NCI-H187 treated with DMSO at 0.1 percent for 48 hours (cell line): ENCODE data around the gene DAZL.

Experiments
- DNase-seq: peaks from one replicate; lab custom pipeline; 2025; lab: John Stamatoyannopoulos, UW

The DAZL gene

DNA sequence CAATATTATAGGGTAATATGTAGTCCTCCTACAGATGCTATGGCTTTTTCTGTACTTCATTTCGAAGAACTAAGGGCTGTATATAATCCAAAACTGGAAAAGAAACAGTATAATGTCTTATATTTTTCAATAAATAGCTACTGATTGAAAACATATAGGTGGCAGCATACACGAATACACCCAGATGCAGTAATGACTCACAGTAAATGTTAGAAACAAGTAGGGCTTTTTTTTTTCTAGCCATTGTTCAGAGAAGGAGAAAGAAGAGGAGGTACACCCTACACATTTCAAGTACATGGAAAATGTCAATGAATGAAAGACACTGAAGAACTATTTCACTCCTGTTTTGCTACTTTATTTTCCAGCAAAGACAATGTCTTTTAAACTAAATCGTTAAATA lies 9.4 kb downstream of the DAZL start:
- DNase-seq: no peak

DNA sequence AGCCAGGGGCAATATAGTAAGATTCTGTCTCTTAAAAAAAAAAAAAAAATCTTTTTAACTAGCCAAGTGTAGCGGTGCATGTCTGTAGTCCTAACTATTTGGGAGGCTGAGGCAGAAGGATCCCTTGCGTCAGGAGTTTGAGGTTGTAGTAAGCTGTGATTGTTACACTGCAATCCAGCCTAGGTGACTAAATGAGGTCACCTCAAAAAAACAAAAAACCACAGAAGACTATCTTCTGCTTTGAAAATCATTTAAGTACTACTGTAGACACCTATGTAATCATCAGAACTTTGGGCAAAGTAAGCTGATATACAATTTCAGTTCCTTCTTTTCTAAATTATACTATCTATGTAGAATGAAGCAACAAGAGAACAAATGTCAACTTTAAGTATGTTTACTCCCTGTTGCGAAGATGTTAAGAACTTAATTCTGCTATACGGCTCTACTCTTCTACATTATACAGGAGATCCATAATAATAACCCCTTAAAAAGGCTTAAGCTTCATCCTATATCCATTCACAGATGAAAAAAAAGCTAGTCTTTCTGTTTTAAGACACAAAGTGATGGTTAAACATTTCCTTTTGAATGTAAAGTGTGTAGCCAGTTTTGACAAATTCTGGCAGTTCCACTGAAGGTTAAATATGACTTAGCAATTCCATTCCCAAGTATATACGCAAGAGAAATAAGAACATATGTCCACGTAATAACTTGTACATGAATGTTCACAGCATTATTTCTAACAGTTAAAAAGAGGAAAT lies 15.2 kb downstream of the DAZL start:
- no peak for DNase-seq

DNA sequence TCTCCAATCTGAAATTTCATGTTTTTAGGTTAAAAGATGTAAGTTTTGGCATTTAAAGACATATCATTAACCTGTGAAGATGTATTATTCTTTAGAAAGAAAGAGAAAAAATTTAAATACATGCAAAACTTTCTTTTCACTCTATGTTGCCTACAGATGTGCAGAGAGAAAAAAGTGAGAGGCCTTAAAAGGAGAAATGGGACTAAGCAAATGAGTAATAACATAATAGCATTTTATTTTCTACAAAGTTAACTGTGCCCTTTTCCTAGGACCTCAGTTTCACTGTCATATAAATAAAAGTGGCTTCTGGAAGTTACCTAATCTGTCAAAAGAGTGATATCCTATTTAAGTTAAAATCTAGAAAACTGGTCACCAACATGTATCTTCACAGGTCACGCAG lies 16.1 kb downstream of the DAZL start:
- no peak for DNase-seq

DNA sequence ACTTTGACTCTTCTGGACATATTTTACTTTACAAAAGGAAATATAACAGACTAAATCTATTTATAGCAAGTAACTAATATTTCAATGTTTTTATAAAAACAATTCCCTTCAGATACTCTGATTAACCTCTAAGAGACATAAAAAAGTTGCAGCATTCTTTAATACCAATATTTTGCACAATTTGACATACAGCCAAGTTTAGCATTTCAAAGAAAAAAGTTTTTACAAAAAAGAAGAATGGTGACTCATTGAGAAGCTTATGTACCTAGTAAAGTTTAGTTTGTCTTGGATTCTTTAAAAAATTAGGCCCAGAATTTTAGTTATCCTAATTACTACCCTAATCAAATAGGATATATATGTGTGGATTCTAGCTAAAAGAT lies 17.6 kb downstream of the DAZL start:
- DNase-seq: no peak

DNA sequence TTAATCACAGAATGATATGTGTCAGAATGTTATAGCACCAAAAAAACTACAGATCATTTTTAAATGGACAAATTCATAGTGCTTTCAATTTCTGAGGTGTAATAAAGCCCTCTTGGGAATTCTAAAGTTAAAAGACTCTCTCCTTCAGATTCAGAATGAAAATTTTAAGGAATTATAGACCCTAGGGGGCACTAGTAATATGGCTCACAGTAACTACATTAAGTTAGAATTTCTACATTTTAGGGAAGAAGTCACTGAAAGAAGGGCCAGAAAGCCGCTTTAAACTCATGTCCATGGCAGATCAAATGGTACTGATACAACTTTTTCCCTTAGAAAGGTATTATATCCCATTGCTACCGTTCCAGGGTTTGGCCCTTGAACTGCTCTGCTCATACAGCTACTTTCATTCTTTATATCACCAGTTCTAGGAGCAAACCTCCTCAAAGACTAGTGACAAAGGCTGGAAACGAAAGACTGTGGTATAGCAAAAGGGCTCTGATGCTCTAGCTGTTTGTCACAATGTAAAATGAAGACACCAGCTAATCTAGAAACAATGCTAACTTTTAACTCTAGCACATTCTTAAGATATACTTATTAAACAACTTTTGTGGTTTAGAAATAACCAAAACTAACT lies 18.1 kb downstream of the DAZL start:
- no peak for DNase-seq

DNA sequence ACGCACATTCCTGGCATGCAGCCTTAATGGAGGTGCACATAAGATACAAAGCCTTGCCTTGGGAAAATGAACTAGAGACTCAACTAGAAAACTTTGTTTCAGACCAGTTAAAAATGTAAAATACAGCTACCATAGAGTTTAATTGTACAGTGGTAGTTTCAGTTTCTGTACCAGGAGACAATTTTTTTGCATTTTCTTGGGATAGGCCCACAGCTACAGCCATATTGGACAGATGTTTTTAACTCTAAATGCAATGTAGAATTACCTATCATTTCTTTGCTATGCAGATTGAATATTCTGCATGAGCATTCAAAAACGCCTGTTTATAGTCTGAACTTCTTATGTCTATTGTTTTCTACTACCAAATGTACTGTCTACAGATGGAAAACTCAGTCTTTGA lies 20.3 kb downstream of the DAZL start:
- no peak for DNase-seq

DNA sequence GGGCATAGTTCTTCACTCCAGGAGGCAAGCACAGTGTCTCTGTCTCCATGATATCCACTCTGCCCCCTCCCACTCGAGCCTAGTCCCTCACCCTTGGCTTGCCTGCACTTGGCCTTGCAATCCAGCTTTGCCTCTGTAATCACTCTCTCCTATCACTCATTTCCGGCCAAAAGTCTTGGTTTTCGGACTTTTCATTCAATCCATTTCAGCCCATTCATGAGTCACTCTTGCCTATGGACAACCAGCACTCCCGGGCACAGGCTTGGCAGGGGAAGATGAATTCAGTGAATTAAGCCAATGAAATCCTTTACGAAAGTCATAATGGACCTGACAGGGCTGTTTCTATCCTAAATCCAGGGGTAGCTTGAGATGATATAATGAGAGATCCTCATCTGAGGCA lies 21.7 kb downstream of the DAZL start:
- DNase-seq: no peak

DNA sequence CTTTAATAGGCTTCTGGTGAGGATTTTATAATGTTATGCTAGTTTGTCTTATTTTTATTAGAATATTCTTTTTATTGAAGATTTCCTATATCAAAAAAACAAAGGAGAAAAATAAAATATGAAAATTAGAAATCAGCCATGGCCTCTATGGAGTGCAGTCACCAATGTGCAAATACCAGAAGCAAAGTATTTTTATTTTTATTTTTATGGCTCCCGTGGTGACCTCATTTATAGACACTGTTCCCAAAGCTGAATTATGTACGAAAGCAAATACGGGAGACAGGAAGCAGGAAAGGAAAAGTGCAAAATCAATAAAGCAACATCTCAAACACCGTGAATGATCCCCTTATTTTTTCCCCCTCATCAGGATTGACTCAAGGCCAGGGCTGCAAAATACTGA lies 35.1 kb downstream of the DAZL start:
- no peak for DNase-seq

DNA sequence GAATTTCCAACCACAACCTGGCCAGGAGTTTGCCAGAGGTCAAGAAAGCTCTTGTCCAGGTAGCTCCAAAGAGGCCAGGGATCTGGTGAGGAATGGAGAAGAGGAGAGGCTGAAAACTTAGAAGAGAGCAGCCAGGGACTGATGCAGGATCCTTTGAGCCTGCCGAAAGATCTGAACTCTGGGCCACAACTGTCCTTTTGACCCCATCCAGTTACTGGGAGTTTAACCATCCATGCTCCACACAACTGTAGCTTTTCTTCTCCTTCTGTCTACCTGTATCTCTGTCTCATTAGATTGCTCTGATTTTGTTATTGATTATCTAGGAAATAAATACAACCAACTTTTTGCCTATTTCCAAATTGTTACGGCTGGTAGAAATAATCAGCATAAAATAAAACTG lies 36.7 kb downstream of the DAZL start:
- DNase-seq: no peak

DNA sequence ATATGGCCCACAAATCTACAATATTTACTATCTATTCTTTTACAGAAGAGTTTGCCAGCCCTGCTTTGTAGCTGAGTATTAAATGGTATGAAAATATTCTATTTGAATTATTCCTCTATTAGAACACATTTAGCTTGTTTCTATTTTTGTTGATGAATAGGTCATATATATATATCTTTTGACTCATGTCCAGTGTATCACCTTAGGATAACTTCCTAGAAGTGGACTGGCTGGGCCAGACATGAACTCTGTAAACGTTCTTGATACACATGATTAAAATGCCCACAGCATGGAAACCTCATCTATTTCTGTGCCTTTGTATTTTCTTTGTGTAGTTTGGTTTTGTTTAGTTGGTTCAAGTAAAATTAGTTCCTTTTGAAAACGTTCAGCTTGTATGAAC lies 37.1 kb downstream of the DAZL start:
- DNase-seq: no peak

DNA sequence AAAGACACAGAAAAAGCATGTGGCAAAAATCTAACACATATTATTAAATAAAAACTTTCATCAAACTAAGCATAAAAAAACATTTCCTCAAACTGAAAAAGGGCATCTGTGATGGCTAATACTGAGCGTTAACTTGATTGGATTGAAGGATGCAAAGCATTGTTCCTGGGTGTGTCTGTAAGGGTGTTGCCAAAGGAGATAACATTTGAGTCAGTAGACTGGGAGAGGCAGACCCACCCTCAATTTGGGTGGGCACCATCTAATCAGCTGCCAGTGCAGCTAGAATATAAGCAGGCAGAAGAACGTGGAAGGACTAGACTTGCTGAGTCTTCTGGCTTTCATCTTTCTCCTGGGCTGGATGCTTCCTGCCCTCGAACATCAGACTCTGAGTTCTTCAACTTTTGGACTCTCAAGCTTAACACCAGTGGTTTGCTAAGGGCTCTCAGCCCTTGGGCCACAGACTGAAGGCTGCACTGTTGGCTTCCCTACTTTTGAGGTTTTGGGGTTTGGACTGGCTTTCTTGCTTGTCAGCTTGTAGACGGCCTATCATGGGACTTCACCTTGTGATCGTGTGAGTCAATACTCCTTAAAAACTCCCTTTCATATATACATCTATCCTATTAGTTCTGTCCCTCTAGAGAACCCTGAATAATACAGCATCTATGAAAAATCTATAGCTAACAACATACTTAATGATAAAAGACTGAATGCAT lies 45.4 kb downstream of the DAZL start:
- DNase-seq: no peak

DNA sequence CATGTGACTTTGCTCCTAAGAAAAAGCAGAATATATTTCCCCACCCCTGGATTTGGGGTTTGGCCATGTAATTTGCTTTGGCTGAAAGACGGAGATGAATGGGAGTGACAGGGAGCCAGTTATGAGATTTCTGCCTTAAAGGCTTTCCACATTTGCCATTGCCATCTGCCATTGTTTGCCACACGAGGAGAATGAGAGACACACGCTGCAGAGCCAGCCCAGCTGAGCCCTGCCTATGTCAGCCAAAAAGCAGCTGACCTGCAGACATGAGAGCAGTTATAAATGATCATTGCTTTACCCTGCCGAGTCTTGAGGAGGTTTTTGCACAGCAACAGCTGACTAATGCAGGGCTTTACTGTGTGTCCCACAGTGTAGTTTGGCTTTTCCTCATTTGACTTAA lies 51.1 kb downstream of the DAZL start:
- no peak for DNase-seq

DNA sequence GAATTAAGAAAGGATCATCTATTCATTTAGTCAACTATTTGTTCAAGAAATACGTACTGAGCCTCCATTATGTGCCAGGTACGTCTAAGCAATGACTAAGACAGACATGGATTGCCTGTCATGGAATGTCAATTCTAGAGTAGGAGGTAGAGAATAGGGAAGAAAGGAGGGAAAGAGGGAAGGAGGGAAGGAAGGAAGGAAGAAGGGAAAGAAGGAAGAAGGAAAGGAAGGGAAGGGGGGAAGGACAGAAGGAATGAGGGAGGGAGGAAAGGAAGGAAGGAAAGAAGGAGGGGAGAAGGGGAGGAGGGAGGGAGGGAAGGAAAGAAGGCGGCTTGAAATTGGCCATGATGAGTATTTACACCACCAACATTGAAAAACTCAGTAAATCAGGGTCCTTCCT lies 52.5 kb downstream of the DAZL start:
- no peak for DNase-seq

DNA sequence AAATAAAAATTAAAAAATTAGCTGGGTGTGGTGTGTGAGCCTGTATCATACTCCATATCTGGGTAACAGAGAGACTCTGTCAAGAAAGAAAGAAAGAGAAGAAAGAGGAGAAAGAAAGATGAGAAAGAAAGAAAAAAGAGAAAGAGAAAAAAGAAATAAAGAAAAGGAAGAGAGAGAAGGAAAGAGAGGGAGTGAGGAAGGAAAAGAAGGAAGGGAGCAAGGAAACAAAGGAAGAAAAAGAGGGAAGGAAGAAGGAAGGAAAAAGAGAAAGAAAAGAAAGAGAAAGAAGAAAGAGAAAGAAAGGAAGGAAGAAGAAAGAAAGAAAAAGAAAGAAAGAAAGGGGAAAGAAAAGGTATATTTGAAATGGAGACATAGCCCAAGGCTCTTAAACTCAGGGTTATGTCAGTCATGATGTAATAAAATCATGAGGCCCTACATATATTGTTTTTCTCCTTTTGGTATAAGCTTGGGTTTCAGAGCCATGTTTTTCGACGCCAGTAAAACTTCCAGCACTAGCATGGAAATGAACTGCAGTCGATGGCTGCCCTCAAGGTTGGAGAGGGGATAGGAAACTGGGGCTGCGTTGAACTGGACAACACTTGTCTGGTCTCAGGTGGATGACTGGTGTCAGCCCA lies 53.8 kb downstream of the DAZL start:
- no peak for DNase-seq

DNA sequence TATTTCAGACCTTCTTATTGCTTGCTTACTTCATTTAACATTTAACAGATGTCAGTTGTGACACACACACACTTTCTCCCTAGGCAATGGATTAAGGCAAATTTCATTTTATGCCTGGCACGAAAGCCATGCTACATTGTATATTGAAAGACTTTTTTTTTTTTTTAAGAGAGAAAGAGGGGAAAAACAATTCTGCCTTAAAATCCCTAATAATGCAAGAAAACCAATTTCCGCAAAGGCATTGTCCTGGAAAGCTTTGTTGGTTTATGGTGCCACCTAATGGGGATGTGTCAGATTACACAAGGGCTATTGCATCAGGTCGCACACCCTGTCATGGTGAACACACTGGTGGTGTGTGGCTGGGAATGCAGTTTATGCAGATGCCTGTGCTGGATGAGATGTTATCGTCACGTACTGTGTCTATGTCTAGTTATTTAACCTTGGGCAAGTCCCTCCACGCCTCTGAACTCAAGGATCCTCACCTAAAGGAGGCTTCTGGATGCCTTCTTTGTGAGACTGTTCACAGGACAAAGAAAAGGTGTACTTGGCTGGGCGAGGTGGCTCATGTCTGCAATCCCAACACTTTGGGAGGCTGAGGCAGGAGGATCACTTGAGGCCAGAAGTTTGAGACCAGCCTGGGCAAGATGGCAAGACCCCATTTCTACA lies 54.4 kb downstream of the DAZL start:
- DNase-seq: no peak

DNA sequence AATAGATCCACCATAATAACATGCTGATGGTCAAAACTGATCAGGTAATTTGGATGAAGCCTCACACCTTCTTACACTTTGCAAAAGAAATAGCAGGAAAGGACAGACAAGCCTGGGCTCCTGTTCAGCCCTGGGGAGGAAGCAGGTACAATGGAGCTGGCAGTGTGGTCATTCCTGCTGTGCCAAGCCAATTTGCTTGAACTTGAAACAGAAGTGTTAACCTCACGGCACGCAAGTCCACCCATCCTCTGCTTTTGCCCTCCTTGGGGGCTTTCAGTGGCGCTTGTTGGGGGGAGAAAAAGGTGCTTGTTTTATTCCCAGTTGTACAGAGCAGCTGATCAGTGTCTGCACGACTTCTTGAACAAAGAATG lies 54.9 kb downstream of the DAZL start:
- no peak for DNase-seq

DNA sequence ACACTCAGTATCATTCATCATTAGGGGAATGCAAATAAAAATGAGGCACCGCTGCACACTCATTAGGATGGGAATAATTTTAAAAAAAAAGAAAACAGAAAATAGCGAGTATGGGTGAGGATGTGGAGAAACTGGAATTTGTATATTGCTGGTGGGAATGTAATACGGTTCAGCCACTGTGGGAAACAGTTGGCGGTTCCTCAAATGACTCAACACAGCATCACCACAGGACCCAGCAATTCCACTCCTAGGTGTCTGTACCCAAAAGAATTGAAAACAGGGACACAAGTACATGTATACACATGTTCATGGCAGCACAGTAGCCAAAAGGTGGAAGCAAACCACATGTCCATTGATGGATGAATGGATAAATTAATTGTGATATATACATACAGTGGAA lies 56.5 kb downstream of the DAZL start:
- DNase-seq: no peak

DNA sequence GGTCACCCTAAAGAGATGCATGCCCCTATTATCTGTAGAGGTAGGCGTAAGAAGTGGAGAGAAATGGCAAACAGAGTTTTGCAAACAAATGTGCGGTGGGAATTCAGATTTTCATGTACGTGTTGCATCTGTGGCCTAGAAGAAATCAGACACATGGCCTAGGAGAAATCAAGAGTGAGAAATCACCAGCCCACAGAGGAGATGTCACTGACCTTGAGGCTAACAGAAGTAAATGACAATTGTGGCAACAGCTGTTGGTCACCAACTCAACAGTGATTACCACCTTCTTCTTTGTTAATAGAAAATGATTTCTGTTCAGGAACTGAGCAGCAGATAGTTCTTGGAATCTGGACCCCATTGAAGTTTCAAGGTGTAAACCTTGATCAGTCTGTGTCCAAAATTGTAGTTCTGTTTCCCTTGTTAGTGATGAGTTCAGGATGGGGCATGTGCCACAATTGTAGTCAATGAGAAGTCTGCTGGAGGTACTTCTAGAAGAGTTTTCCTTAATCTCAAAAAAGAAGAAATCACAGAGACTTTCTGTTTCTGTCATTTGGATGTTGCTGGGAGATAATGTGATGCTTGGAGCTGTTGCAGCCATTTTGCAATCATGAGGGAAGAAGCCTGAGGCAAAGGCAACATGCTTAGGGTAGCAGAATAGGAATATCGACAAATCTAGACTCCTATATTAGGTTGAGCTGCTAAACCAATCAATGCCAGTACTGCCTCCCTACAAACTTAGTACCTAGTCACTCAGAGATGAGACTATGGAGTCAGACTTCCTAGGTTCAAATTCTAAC lies 57.5 kb downstream of the DAZL start:
- DNase-seq: no peak

DNA sequence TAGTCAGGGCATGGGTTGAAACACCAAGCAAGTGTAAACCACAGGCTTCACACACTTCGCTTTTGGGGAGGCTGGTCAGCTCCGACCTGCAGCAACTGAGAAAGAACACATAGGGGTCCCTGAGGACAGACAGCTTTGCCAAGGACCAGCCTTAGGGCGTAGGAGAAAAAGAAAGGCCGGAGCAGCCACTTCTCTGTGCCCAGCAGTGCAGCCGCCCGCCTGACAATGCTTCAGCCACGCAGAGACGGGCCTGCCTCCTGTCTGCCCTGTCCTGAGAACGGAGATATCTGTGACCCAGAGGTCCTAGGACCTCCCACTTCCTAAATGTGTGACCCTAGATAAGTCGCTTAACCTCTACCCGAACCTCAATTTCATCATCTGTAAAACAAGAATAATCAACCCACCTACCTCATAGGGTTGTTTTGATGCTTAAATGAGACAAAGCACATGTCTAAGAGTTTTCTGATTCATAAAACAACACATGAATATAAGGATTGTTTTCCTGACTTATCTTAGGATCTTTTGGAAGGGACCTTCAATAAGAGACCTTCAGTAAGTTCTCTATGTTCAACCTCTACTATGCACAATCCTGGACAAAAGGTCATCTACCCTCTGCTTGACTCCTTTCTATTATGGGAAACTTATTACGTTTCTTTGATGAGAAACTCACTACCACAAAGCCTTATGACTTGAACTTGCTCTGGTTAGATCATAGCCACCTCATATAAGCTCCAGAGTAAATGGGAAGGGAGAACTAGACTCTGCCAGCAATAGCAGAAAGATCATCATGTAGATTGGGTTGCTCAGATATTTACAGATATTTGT lies 58.8 kb downstream of the DAZL start:
- DNase-seq: no peak

DNA sequence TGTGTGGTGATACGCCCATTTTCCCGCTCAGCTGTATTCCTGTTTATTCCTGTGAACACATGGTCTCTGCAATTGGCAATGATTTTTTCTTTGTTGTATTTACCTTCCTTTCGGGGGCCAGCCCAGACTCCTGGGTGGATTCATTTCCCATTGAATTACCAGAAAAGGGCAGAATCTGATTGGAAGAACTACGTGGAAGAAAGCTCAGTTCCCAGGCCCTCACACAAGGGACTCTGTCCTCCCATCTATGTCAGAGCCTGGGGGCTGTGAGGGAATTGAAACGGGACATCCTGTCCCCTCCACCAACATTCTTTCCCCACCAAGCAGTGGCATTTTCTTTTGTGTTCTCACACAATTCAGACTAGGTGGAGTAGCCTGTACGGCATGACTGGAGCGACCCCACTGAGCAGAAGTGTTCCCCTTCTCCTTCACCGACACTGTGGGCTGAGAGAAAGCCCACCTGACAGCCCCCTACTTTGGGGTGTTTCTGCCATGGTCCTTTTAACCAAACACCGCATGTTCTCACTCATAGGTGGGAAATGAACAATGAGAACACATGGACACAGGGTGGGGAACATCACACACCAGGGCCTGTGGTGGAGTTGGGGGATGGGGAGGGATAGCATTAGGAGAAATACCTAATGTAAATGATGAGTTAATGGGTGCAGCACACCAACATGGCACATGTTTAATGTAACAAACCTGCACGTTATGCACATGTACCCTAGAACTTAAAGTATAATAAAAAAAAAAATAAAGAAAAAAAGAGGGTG lies 59.6 kb downstream of the DAZL start:
- DNase-seq: no peak
